A673 (cell line): ENCODE measurements around the gene LRRC71. TPM values are rescaled to one million over a fixed set of nuclear protein-coding genes. Genes with fewer than 3 reads are reported as not detected.

Experiments used
- BruUV-seq: library from RNA; stranded (reverse); fragments of 400-500 nt; replicated peaks from 2 replicates; lab custom pipeline; 2021; lab: Mats Ljungman, UMichigan
- CTCF ChIA-PET: fragments of 300-600 bp; sonication (Branson Sonifier 250); formaldehyde crosslinking; loops from one replicate; lab custom pipeline; 2022; ENCODE audit warnings: antibody characterized with exemption; lab: Charles Lee
- POLR2A ChIA-PET: fragments of 300-600 bp; sonication (Branson Sonifier 250); formaldehyde crosslinking; loops from one replicate; lab custom pipeline; 2022; ENCODE audit warnings: antibody characterized with exemption; ENCODE audit not compliant: low non-redundant PET; lab: Charles Lee
- DNase-seq: peaks from one replicate; pipeline ENCODE4 v3.0.0-alpha.2; 2015; ENCODE audit warnings: low spot score
- H3K27ac ChIP-seq: fragments of 200-600 bp; sonication (generic); 2 replicates; pipeline ENCODE4 v1.5.1; 2016; ENCODE audit warnings: mixed run types, low read depth, mild to moderate bottlenecking, mixed read lengths, antibody characterized with exemption, low read length; ENCODE audit not compliant: poor library complexity, severe bottlenecking
- H3K27me3 ChIP-seq: fragments of 200-600 bp; sonication (generic); replicated peaks from 2 replicates; pipeline ENCODE4 v1.6.1; 2017; ENCODE audit warnings: mixed run types, low read depth, mild to moderate bottlenecking, mixed read lengths, antibody characterized with exemption, low read length; ENCODE audit not compliant: insufficient read depth, poor library complexity
- H3K36me3 ChIP-seq: fragments of 200-600 bp; sonication (generic); 2 replicates; pipeline ENCODE4 v1.6.1; 2016; ENCODE audit warnings: mixed run types, mild to moderate bottlenecking, mixed read lengths, antibody characterized with exemption, low read length; ENCODE audit not compliant: insufficient read depth, poor library complexity, severe bottlenecking
- H3K4me1 ChIP-seq: fragments of 200-600 bp; sonication (generic); 2 replicates; pipeline ENCODE4 v1.6.1; 2017; ENCODE audit warnings: mixed run types, mild to moderate bottlenecking, mixed read lengths, antibody characterized with exemption, low read length; ENCODE audit not compliant: insufficient read depth, poor library complexity, severe bottlenecking
- H3K4me3 ChIP-seq: fragments of 200-600 bp; sonication (generic); 2 replicates; pipeline ENCODE4 v1.5.1; 2016; ENCODE audit warnings: low read depth, mixed run types, mild to moderate bottlenecking, mixed read lengths, low read length; ENCODE audit not compliant: poor library complexity, severe bottlenecking
- H3K9me3 ChIP-seq: fragments of 200-600 bp; sonication (generic); 2 replicates; pipeline ENCODE4 v1.6.1; 2016; ENCODE audit warnings: mixed run types, low read depth, mild to moderate bottlenecking, mixed read lengths, antibody characterized with exemption, low read length; ENCODE audit not compliant: poor library complexity, severe bottlenecking
- EZH2 ChIP-seq: fragments of 200-600 bp; sonication (generic); IDR thresholded peaks from 2 replicates; pipeline ENCODE4 v1.6.1; 2017; ENCODE audit warnings: borderline replicate concordance, low read depth, mild to moderate bottlenecking, mixed read lengths, antibody characterized with exemption, low read length; ENCODE audit not compliant: poor library complexity, severe bottlenecking
- intact Hi-C: fragments of 100-400 bp; cut with micrococcal nuclease; formaldehyde crosslinking; loops from one replicate; pipeline ENCODE4 v1.10.0; 2022; ENCODE audit not compliant: unreplicated experiment
- total RNA-seq: library from RNA; stranded (reverse); gene quantifications from 2 replicates; pipeline ENCODE4 v1.2.3, GENCODE V29; 2021
- TF ChIP-seq, protein P1 (sequence below): fragments of 300-800, 200-600 bp; sonication (generic); conservative IDR thresholded peaks from 2 replicates; pipeline ENCODE4 v1.5.1; 2017; ENCODE audit warnings: low read depth, mild to moderate bottlenecking, antibody characterized with exemption, low read length, moderate library complexity, mixed read lengths

Gene LRRC71
- total RNA-seq, 1 experiment from 2014 or later, result not detected

DNA sequence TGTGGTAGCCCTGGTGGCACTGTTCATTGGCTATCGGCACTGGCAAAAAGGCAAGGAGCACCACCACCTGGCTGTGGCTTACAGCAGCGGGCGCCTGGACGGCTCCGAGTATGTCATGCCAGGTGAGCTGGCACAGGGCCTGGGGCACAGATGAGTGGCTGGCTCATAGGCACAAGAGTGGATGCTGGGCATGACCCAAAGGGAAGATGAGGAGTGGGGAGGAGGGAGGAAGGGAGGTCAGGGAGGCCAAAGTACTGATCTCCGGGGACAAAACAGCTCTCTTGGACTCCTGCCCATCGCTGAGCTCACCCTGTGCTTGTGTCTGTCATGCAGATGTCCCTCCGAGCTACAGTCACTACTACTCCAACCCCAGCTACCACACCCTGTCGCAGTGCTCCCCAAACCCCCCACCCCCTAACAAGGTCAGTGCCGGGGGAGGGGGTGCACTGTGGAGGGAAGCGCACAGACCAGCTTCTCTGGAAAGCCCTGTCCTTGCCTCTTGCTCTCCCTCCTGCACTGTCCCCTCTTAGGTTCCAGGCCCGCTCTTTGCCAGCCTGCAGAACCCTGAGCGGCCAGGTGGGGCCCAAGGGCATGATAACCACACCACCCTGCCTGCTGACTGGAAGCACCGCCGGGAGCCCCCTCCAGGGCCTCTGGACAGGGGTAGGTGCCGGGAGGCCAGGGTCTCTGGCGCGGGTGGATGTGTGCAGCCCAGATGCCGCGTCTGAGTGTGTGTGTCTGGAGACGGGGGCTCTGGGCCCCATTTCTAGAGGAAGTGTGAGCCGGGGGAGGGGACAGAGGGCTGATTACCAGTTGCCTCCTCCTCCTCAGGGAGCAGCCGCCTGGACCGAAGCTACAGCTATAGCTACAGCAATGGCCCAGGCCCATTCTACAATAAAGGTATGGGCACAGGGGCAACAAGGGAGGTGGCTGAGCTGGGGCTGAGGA lies 7.3 kb upstream of the LRRC71 start:
- ChIA-PET CTCF (no interaction called here), POLR2A (no interaction called here)
- Histone ChIP-seq H3K27me3 (no peaks in the 10 kb centered on the region), H3K4me3 (no peak overlapping the region), H3K27ac (no peak overlapping the region), H3K9me3 (no peaks in the 10 kb centered on the region), H3K4me1 (no peaks in the 10 kb centered on the region), H3K36me3 (no peaks in the 10 kb centered on the region)
- intact Hi-C loops, result loop anchor here (5.0 kb wide), 1 partner anchor 159 kb away; no protein-coding TSS in a partner anchor
- no peak for DNase-seq
- no TSS peak for BruUV-seq
- TF ChIP-seq, protein P1, sequence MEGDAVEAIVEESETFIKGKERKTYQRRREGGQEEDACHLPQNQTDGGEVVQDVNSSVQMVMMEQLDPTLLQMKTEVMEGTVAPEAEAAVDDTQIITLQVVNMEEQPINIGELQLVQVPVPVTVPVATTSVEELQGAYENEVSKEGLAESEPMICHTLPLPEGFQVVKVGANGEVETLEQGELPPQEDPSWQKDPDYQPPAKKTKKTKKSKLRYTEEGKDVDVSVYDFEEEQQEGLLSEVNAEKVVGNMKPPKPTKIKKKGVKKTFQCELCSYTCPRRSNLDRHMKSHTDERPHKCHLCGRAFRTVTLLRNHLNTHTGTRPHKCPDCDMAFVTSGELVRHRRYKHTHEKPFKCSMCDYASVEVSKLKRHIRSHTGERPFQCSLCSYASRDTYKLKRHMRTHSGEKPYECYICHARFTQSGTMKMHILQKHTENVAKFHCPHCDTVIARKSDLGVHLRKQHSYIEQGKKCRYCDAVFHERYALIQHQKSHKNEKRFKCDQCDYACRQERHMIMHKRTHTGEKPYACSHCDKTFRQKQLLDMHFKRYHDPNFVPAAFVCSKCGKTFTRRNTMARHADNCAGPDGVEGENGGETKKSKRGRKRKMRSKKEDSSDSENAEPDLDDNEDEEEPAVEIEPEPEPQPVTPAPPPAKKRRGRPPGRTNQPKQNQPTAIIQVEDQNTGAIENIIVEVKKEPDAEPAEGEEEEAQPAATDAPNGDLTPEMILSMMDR, result no peak
- TF ChIP-seq EZH2, result no peak

DNA sequence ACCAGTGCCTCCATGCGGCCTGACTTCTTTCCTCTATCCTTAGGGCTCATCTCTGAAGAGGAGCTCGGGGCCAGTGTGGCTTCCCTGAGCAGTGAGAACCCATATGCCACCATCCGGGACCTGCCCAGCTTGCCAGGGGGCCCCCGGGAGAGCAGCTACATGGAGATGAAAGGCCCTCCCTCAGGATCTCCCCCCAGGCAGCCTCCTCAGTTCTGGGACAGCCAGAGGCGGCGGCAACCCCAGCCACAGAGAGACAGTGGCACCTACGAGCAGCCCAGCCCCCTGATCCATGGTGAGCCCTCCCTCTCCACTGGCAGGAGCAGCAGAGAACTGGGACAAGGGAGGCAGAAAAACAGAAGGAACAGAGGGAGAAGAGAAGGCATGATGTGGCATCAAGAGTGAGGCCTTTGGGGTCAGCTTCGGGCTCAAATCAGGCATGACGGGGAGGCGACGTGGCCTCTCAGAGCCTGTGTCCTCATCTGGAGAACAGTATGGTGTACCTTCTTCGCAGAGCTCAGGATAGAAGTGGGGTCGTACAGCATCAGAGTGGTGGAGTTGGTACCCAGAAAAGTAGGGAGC lies 6.5 kb upstream of the LRRC71 start:
- H3K4me1 ChIP-seq, result no peaks in the 10 kb centered on the region
- TF ChIP-seq, protein P1, result no peak
- TF ChIP-seq EZH2, result no peak
- no peaks in the 10 kb centered on the region for H3K9me3 ChIP-seq
- no peak overlapping the region for H3K27ac ChIP-seq
- no TSS peak for BruUV-seq
- no peaks in the 10 kb centered on the region for H3K27me3 ChIP-seq
- POLR2A ChIA-PET, result no interaction called here
- intact Hi-C loops, result loop anchor here (5.0 kb wide), 1 partner anchor 158 kb away; no protein-coding TSS in a partner anchor
- no peaks in the 10 kb centered on the region for H3K36me3 ChIP-seq
- H3K4me3 ChIP-seq, result no peak overlapping the region
- CTCF ChIA-PET, result no interaction called here
- no peak for DNase-seq

DNA sequence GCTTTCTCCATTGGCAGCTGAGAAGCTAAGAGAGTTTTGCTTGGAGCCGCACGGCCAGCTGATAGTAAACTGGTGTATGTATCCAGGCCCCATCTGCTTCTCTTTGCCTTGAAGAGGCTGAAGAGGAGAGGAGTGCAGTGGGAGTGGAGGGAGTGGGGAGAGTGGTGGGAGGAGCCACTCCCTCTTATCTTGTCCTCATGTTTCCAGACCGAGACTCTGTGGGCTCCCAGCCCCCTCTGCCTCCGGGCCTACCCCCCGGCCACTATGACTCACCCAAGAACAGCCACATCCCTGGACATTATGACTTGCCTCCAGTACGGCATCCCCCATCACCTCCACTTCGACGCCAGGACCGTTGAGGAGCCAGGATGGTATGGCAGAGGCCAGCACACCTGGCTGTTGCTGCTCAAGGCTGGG lies 6.0 kb upstream of the LRRC71 start:
- Histone ChIP-seq H3K4me3 (no peak overlapping the region), H3K9me3 (no peaks in the 10 kb centered on the region), H3K27me3 (no peaks in the 10 kb centered on the region), H3K36me3 (no peaks in the 10 kb centered on the region), H3K27ac (no peak overlapping the region), H3K4me1 (no peaks in the 10 kb centered on the region)
- no peak for DNase-seq
- ChIA-PET POLR2A (no interaction called here), CTCF (no interaction called here)
- no TSS peak for BruUV-seq
- no peak for TF ChIP-seq EZH2
- TF ChIP-seq, protein P1, result no peak
- intact Hi-C loops, result loop anchor here (5.0 kb wide), 1 partner anchor 158 kb away; no protein-coding TSS in a partner anchor
